Amniotic stem cell (primary cell): ENCODE measurements around the gene SOWAHC.
"Not testable (repeated sequence)": the region's sequence is repeated elsewhere in the genome, so short reads cannot be mapped to it uniquely, and the experiment has no call there.

Experiments
- DNase-seq: peaks from one replicate; lab custom pipeline; 2025; lab: John Stamatoyannopoulos, UW

SOWAHC gene

GRCh38 chr2:109616184-109616583 lies 2.0 kb downstream of the SOWAHC start:
- no peak for DNase-seq

GRCh38 chr2:109619032-109619615 lies 5.0 kb downstream of the SOWAHC start:
- no peak for DNase-seq

- no peak for DNase-seq
Observed at GRCh38 chr2:109623297-109623696, 9.1 kb downstream of the SOWAHC start.

GRCh38 chr2:109623923-109624322 lies 9.8 kb downstream of the SOWAHC start:
- no peak for DNase-seq

- DNase-seq = no peak
Observed at GRCh38 chr2:109624339-109624738, 10.2 kb downstream of the SOWAHC start.

GRCh38 chr2:109628321-109628720 lies 14.2 kb downstream of the SOWAHC start:
- DNase-seq = not testable (repeated sequence)

- DNase-seq = no peak
Observed at GRCh38 chr2:109629867-109630266, 15.7 kb downstream of the SOWAHC start.

GRCh38 chr2:109630441-109631430 lies 16.6 kb downstream of the SOWAHC start:
- DNase-seq = no peak

- DNase-seq = no peak
Observed at GRCh38 chr2:109631741-109632140, 17.6 kb downstream of the SOWAHC start.

- DNase-seq = no peak
Observed at GRCh38 chr2:109632158-109632789, 18.1 kb downstream of the SOWAHC start.

GRCh38 chr2:109633284-109633961 lies 19.3 kb downstream of the SOWAHC start:
- DNase-seq = no peak

- no peak for DNase-seq
Observed at GRCh38 chr2:109635426-109636304, 21.5 kb downstream of the SOWAHC start.

GRCh38 chr2:109636317-109636716 lies 22.2 kb downstream of the SOWAHC start:
- DNase-seq = no peak

GRCh38 chr2:109637749-109638570 lies 23.8 kb downstream of the SOWAHC start:
- DNase-seq = no peak

- DNase-seq = no peak
Observed at GRCh38 chr2:109638795-109639194, 24.6 kb downstream of the SOWAHC start.

- DNase-seq = not testable (repeated sequence)
Observed at GRCh38 chr2:109640000-109640399, 25.8 kb downstream of the SOWAHC start.

GRCh38 chr2:109644571-109645275 lies 30.6 kb downstream of the SOWAHC start:
- DNase-seq = no peak

- no peak for DNase-seq
Observed at GRCh38 chr2:109645412-109646184, 31.4 kb downstream of the SOWAHC start.

GRCh38 chr2:109646961-109647360 lies 32.8 kb downstream of the SOWAHC start:
- no peak for DNase-seq
